NCI-H524 treated with DMSO at 0.1 percent for 48 hours (cell line): ENCODE data around the gene CD200.

Experiments used
- DNase-seq: peaks from one replicate; lab custom pipeline; 2025; lab: John Stamatoyannopoulos, UW

Gene CD200

GRCh38 chr3:112331851-112332250, 1.1 kb upstream of the CD200 start:
- DNase-seq = no peak

- DNase-seq = no peak
Measured at GRCh38 chr3:112333381-112334317, 693 bp downstream of the CD200 start.

- no peak for DNase-seq
Measured at GRCh38 chr3:112334691-112335433, 1.9 kb downstream of the CD200 start.

- DNase-seq = no peak
Measured at GRCh38 chr3:112335434-112335781, 2.5 kb downstream of the CD200 start.

- no peak for DNase-seq
Measured at GRCh38 chr3:112338021-112338726, 5.2 kb downstream of the CD200 start.

- DNase-seq = no peak
Measured at GRCh38 chr3:112338727-112339056, 5.7 kb downstream of the CD200 start.

GRCh38 chr3:112339134-112339533, 6.2 kb downstream of the CD200 start:
- no peak for DNase-seq

GRCh38 chr3:112339609-112340008, 6.7 kb downstream of the CD200 start:
- no peak for DNase-seq

GRCh38 chr3:112341386-112341785, 8.4 kb downstream of the CD200 start:
- no peak for DNase-seq

GRCh38 chr3:112345681-112346080, 12.7 kb downstream of the CD200 start:
- no peak for DNase-seq

- DNase-seq = no peak
Measured at GRCh38 chr3:112346491-112347122, 13.7 kb downstream of the CD200 start.

- DNase-seq = no peak
Measured at GRCh38 chr3:112348943-112349342, 16.0 kb downstream of the CD200 start.

GRCh38 chr3:112349557-112349956, 16.6 kb downstream of the CD200 start:
- DNase-seq = no peak

- peak; percentile 90 for DNase-seq
Measured at GRCh38 chr3:112350018-112350810, 17.3 kb downstream of the CD200 start.

- DNase-seq = no peak
Measured at GRCh38 chr3:112351036-112351435, 18.1 kb downstream of the CD200 start.

- peak; percentile 95 for DNase-seq
Measured at GRCh38 chr3:112351823-112352222, 18.9 kb downstream of the CD200 start.

GRCh38 chr3:112352720-112353119, 19.8 kb downstream of the CD200 start:
- no peak for DNase-seq

GRCh38 chr3:112353365-112353764, 20.4 kb downstream of the CD200 start:
- DNase-seq = no peak

GRCh38 chr3:112354642-112355306, 21.8 kb downstream of the CD200 start:
- no peak for DNase-seq

- no peak for DNase-seq
Measured at GRCh38 chr3:112355307-112355687, 22.3 kb downstream of the CD200 start.
